ENCODE data around the gene TCOF1.

- TF ChIP-seq CTCF (IDR thresholded peaks at IDR 0.05; ENCODE audit: insufficient read depth, low read length, poor library complexity, severe bottlenecking) (no peak), EZH2phosphoT487 (conservative IDR thresholded peaks at IDR 0.05; ENCODE audit: low read length) (no peak)
Measured at GRCh38 chr5:150325426-150325825, 32.1 kb upstream of the TCOF1 start.

All from SU-DHL-6 (cell line).